Adrenal gland (tissue), 5 donors: ENCODE measurements around the gene NEMP1.

Experiments used
- POLR2A ChIP-seq, 2 donors: fragments of 450-650 bp; IDR thresholded peaks; one replicate each; pipeline ENCODE4 v1.6.1; 2017; ENCODE audit warnings: antibody characterized with exemption in 2 of 2, mild to moderate bottlenecking in 2 of 2, moderate library complexity in 1 of 2
- TF ChIP-seq, protein P1 (sequence below), 6 experiments: fragments of 450-650 bp in 4 of 6; fragments of 200-600 bp in 2 of 6; sonication (generic) in 1 of 6; IDR thresholded peaks; 1 replicate in 5 of 6; 2 replicates in 1 of 6; pipeline versions ENCODE4 v1.5.1 to v1.8.0; 2016 to 2021; ENCODE audit warnings: antibody characterized with exemption in 6 of 6, mild to moderate bottlenecking in 2 of 6, moderate library complexity in 1 of 6
- donor health status: DM: no; HTN: no; CAD: no.

- no peak for TF ChIP-seq POLR2A (IDR thresholded peaks at IDR 0.05)
- TF ChIP-seq, protein P1, sequence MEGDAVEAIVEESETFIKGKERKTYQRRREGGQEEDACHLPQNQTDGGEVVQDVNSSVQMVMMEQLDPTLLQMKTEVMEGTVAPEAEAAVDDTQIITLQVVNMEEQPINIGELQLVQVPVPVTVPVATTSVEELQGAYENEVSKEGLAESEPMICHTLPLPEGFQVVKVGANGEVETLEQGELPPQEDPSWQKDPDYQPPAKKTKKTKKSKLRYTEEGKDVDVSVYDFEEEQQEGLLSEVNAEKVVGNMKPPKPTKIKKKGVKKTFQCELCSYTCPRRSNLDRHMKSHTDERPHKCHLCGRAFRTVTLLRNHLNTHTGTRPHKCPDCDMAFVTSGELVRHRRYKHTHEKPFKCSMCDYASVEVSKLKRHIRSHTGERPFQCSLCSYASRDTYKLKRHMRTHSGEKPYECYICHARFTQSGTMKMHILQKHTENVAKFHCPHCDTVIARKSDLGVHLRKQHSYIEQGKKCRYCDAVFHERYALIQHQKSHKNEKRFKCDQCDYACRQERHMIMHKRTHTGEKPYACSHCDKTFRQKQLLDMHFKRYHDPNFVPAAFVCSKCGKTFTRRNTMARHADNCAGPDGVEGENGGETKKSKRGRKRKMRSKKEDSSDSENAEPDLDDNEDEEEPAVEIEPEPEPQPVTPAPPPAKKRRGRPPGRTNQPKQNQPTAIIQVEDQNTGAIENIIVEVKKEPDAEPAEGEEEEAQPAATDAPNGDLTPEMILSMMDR (IDR thresholded peaks at IDR 0.05): no peak
These were observed 62.2 kb downstream of the NEMP1 start, which contains the start of gene TAC3 for GRCh38 chr12:57016348-57016747.
